K562 (cell line): ENCODE data around the gene SAP25. TPM values are rescaled to one million over a fixed set of nuclear protein-coding genes. Genes with fewer than 3 reads are reported as not detected.
A peak's percentile ranks its signal among the peaks of the same experiment; 100 is the strongest.

ENCODE experiments used
- CHCHD3 ChIP-seq: fragments of 250-450 bp; sonication (Bioruptor Pico); IDR thresholded peaks from 2 replicates; pipeline ENCODE4 v2.1.2; 2022; ENCODE audit warnings: mild to moderate bottlenecking
- IRF9 ChIP-seq: fragments of 450-650 bp; IDR thresholded peaks from 2 replicates; pipeline ENCODE4 v1.6.1; 2016; ENCODE audit warnings: missing biosample characterization, missing genetic modification characterization
- MECOM ChIP-seq: fragments of 250-450 bp; sonication (Bioruptor Pico); IDR thresholded peaks from 2 replicates; pipeline ENCODE4 v1.8.0; 2022; ENCODE audit warnings: inconsistent platforms
- MGA ChIP-seq: fragments of 450-650 bp; IDR thresholded peaks from 2 replicates; pipeline ENCODE4 v1.6.1; 2016; ENCODE audit warnings: mild to moderate bottlenecking, moderate library complexity
- NFE2L1 ChIP-seq: fragments of 450-650 bp; IDR thresholded peaks from 2 replicates; pipeline ENCODE4 v1.6.1; 2016; ENCODE audit warnings: missing genetic modification characterization, low read depth, mild to moderate bottlenecking, missing compliant biosample characterization, moderate library complexity, borderline replicate concordance
- U2AF2 ChIP-seq: fragments of 200-400 bp; formaldehyde crosslinking; optimal IDR thresholded peaks from 2 replicates; pipeline ENCODE3; 2017; ENCODE audit warnings: low read depth, mild to moderate bottlenecking, low read length
- ZNF586 ChIP-seq: fragments of 450-650 bp; formaldehyde crosslinking; conservative IDR thresholded peaks from 2 replicates; pipeline ENCODE4 v1.4.0; 2020; ENCODE audit warnings: mild to moderate bottlenecking, moderate library complexity
- polyA plus RNA-seq, 8 experiments: library from polyadenylated mRNA; depleted of rRNA in 4 of 8; stranded (reverse) in 5 of 8; unstranded in 3 of 8; fragments of >200 nt; fragmentation: Nextera tagmentation in 2 of 8; fragmentation: Illumina TruSeq in 1 of 8; extraction: Ambion mirVana in 2 of 8; extraction: Trizol in 1 of 8; gene quantifications; 2 replicates each; pipeline versions ENCODE4 v1.2.1 to v1.2.3, GENCODE V29; 2011 to 2014; ENCODE audit warnings: inconsistent platforms in 1 of 8, missing spikeins in 1 of 8
- total RNA-seq, 7 experiments: library from RNA; depleted of rRNA in 6 of 7; stranded (reverse); fragments of >200 nt in 6 of 7; fragmentation: Illumina TruSeq in 2 of 7; extraction: Trizol in 2 of 7; gene quantifications; 2 replicates each; pipeline versions ENCODE4 v1.2.1 to v1.2.3, GENCODE V29; 2011 to 2021; ENCODE audit warnings: low replicate concordance in 1 of 7

SAP25 gene
- total and polyA plus RNA-seq, 9 of the 15 experiments (the other 6 are each of a cell fraction or from before 2014, with no cell fraction given): 0.13 to 5.3 (median 0.78) TPM; not detected in 1

- TF ChIP-seq NFE2L1 (no peak), ZNF586 (CRISPR knock-in tag) (no peak), CHCHD3 (no peak), MECOM (CRISPR knock-in tag) (no peak), IRF9 (tag) (no peak), MGA (peak; percentile 4; the same call in 1 of the 2 replicates), U2AF2 (no peak)
Observed at GRCh38 chr7:100604028-100604975, 30.6 kb upstream of the SAP25 start (continued).
